IgD-negative memory B cell (primary cell): Measurements from ENCODE around the gene MX1. TPM values are rescaled to one million over a fixed set of nuclear protein-coding genes. Genes with fewer than 3 reads are reported as not detected.
A peak's percentile ranks its signal among the peaks of the same experiment; 100 is the strongest.
"Not testable (repeated sequence)": the region's sequence is repeated elsewhere in the genome, so short reads cannot be mapped to it uniquely, and the experiment has no call there.

Experiments used
- H3K27ac Mint-ChIP-seq, 3 donors: one replicate each; pipeline ENCODE4 v1.8.0; 2020 to 2022; ENCODE audit warnings: mild to moderate bottlenecking in 3 of 3, mixed read lengths in 3 of 3, moderate library complexity in 1 of 3
- H3K27me3 Mint-ChIP-seq: one replicate; pipeline ENCODE4 v1.8.0; 2021; ENCODE audit warnings: mixed read lengths
- H3K36me3 Mint-ChIP-seq: one replicate; pipeline ENCODE4 v1.8.0; 2020; ENCODE audit warnings: mild to moderate bottlenecking, mixed read lengths
- H3K4me1 Mint-ChIP-seq, 3 donors: one replicate each; pipeline ENCODE4 v1.8.0; 2020 to 2022; ENCODE audit warnings: mixed read lengths in 3 of 3, mild to moderate bottlenecking in 1 of 3
- H3K4me3 Mint-ChIP-seq, 4 donors: one replicate each; pipeline ENCODE4 v1.8.0; 2020 to 2022; ENCODE audit warnings: mild to moderate bottlenecking in 4 of 4, mixed read lengths in 4 of 4, moderate library complexity in 3 of 4
- H3K9me3 Mint-ChIP-seq, 3 donors: one replicate each; pipeline ENCODE4 v1.8.0; 2020 to 2021; ENCODE audit warnings: mixed read lengths in 3 of 3, mild to moderate bottlenecking in 1 of 3
- polyA plus RNA-seq: library from polyadenylated mRNA; unstranded; fragments of 300-500 nt; fragmentation: Illumina TruSeq; gene quantifications from one replicate; pipeline ENCODE4 v1.2.3, GENCODE V29; 2021

Gene MX1
- polyA plus RNA-seq, 1 donor from 2014 or later = 128 TPM

DNA sequence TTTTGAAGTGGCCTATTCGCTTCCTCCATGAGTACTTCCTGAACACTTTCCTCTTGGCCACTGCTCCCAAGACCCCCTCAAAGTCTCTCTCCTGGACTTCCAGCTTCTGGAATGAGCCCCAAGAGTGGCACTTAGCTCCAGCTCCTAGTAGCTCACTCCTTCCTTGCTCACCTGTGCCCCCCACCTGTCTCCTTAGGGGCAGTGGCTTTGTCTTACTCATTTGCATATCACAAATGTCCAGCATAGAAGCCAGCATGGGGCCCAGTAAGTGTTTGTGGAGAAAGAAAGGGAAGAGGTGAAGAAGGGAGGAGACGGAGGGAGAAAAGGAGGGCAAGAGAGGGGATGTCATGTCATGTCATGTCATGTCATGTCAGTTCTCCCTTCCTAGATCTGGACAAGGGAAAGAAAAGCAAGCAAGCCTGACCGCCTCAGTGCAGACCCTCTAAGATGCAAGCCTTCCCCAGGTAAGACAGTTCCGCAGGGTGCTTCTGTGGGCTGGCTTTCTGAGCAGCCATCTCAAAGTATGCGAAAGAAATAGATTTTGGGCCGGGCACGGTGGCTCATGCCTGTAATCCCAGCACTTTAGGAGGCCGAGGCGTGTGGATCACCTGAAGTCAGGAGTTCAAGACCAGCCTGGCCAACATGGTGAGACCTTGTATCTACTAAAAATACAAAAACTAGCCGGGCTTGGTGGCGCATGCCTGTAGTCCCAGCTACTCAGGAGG is 6.9 kb upstream of the MX1 start:
- peak overlapping the region in 3 of 4 donors; percentile 30 to 92 (median 65) for H3K4me3 Mint-ChIP-seq
- peak overlapping the region in 2 of 3 donors; percentile 68 to 92 for H3K27ac Mint-ChIP-seq
- H3K9me3 Mint-ChIP-seq = peaks cover 1 to 3% (median 3%) of the 10 kb centered on the region in 3 donors
- H3K27me3 Mint-ChIP-seq = no peaks in the 10 kb centered on the region
- no peaks in the 10 kb centered on the region for H3K36me3 Mint-ChIP-seq
- peaks cover 19 to 31% (median 24%) of the 10 kb centered on the region in 3 donors for H3K4me1 Mint-ChIP-seq

DNA sequence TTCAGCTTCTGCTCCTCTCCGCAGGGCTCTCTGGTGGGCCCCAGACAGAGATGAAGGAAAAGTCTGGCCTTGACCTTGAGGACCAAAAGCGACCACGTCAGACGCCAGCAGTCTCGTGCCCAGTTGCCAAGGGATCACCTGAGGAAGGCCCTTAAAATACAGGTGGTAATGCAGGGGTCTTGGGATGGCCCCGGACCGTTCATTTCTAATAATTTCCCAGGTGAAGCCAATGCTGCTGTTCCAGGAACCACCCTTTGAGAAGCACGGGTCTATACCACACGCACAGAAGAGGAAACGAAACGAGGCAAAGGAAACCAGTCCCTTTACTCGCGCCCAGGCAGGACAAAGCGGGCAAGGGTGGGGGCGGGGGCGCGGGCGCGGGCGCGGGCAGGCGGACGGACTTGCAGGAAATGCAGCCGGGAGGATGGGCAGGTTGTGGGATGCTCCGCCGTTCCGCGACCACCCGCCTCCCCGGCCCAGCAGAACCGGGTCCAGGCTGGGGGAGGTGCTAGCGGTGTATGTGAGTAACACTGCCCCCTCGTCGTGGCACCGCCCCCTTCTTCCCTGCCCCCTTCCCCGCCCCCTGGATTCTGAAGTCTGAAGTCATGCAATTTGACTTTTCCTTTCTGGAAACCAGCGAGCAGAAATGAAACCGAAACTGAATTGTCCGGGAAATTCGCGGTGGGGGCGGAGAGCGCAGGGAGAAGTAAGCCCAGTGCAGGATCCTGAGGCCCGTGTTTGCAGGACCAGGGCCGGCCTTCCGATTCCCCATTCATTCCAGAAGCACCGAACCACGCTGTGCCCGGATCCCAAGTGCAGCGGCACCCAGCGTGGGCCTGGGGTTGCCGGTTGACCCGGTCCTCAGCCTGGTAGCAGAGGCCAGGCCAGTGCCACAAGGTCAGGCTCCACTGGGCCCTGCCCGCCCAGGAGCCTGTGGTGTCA is 5.8 kb upstream of the MX1 start:
- Mint-ChIP-seq H3K27ac (peak overlapping the region; percentile 64 to 92 (median 68)), H3K4me1 (peaks cover 19 to 35% (median 24%) of the 10 kb centered on the region in 3 donors), H3K27me3 (no peaks in the 10 kb centered on the region), H3K9me3 (peaks cover 0 to 2% (median 1%) of the 10 kb centered on the region in 3 donors), H3K36me3 (no peaks in the 10 kb centered on the region), H3K4me3 (peak overlapping the region; percentile 78 to 92 (median 88))

DNA sequence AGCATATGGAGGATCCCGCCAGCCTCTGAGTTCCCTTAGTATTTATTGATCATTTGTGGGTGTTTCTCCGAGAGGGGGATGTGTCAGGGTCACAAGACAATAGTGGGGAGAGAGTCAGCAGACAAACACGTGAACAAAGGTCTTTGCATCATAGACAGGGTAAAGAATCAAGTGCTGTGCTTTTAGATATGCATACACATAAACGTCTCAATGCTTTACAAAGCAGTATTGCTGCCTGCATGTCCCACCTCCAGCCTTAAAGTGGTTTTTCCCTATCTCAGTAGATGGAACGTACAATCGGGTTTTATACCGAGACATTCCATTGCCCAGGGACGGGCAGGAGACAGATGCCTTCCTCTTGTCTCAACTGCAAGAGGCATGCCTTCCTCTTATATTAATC is 5.0 kb upstream of the MX1 start:
- H3K9me3 Mint-ChIP-seq, H3K36me3 Mint-ChIP-seq, H3K27me3 Mint-ChIP-seq: not testable (repeated sequence)
- Mint-ChIP-seq H3K4me1 (peaks cover 19 to 40% (median 28%) of the 10 kb centered on the region in 3 donors), H3K27ac (peak overlapping the region in 1 of 3 donors; percentile 64), H3K4me3 (peak overlapping the region; percentile 78 to 92 (median 88))

DNA sequence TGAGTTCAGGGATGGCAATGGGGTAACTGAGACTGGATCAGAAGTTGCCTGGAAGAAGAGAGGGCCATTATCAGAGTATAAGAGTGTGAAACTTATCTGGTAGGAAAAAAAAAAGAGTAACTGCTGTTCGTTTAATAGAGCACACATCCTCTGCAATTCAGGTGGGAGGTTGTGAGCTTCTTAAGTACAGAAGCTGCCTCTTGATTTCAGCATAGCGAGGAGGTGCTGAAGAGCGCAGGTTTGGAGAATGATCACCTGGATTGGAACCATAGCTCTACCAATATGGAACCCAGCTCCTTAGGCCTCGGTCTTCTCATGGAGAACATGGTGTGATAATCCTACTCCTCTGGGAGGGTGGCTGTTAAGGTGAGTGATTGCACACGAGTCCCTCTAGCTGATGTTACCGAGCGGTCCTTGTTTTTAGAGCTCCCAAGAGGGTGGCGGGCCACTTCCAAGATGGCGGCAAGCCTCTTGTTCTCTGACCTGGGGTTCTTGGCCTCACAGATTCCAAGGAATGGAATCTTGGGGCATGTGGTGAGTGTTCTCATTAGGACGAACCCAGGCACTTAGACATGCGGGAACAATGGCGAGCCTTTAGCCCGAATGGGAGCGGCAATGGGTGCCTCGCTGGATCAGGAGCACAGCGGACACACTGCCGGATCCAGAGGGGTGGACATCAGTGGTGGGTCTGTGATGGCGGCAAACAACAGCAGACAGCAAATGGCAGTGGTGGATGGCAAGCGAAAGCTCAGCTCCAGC is 3.3 kb upstream of the MX1 start:
- H3K36me3 Mint-ChIP-seq = peaks cover 2% of the 10 kb centered on the region

DNA sequence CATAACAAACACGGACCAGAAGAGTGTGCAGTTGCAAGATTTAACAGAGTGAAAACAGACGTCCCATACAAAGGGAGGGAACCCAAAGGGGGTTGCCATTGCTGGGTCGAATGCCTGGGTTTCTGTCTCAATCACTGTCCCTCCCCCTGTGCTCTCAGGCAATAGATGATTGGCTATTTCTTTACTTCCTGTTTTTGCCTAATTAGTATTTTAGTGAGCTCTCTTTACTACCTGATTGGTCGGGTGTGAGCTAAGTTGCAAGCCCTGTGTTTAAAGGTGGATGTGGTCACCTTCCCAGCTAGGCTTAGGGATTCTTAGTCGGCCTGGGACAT is 2.8 kb upstream of the MX1 start:
- Mint-ChIP-seq H3K4me3 (peak overlapping the region in 3 of 4 donors; percentile 47 to 94 (median 61)), H3K27ac (peak overlapping the region in 2 of 3 donors; percentile 41 to 76), H3K4me1 (peaks cover 24 to 53% (median 44%) of the 10 kb centered on the region in 3 donors)
- not testable (repeated sequence) for H3K36me3 Mint-ChIP-seq, H3K9me3 Mint-ChIP-seq, H3K27me3 Mint-ChIP-seq

More for the DNA sequence above, 3.3 kb upstream of the MX1 start:
- Mint-ChIP-seq H3K4me1 (peaks cover 19 to 48% (median 38%) of the 10 kb centered on the region in 3 donors), H3K9me3 (peaks cover 0 to 1% (median 0%) of the 10 kb centered on the region in 3 donors), H3K27ac (peak overlapping the region; percentile 41 to 76 (median 50)), H3K27me3 (no peaks in the 10 kb centered on the region), H3K4me3 (peak overlapping the region in 2 of 4 donors; percentile 61 to 94)

DNA sequence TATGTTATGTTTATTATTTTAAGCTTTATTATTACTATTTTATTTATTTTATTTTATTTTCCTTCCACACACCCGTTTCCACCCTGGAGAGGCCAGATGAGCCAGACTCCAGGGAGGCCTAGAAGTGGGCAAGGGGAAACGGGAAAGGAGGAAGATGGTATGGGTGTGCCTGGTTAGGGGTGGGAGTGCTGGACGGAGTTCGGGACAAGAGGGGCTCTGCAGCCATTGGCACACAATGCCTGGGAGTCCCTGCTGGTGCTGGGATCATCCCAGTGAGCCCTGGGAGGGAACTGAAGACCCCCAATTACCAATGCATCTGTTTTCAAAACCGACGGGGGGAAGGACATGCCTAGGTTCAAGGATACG is 468 bp upstream of the MX1 start:
- peak overlapping the region; percentile 94 to 98 (median 96) for H3K4me3 Mint-ChIP-seq
- H3K4me1 Mint-ChIP-seq = peaks cover 32 to 57% (median 53%) of the 10 kb centered on the region in 3 donors
- no peaks in the 10 kb centered on the region for H3K9me3 Mint-ChIP-seq
- H3K36me3 Mint-ChIP-seq = peaks cover 5% of the 10 kb centered on the region
- peak overlapping the region; percentile 84 to 96 (median 93) for H3K27ac Mint-ChIP-seq
- H3K27me3 Mint-ChIP-seq = no peaks in the 10 kb centered on the region

DNA sequence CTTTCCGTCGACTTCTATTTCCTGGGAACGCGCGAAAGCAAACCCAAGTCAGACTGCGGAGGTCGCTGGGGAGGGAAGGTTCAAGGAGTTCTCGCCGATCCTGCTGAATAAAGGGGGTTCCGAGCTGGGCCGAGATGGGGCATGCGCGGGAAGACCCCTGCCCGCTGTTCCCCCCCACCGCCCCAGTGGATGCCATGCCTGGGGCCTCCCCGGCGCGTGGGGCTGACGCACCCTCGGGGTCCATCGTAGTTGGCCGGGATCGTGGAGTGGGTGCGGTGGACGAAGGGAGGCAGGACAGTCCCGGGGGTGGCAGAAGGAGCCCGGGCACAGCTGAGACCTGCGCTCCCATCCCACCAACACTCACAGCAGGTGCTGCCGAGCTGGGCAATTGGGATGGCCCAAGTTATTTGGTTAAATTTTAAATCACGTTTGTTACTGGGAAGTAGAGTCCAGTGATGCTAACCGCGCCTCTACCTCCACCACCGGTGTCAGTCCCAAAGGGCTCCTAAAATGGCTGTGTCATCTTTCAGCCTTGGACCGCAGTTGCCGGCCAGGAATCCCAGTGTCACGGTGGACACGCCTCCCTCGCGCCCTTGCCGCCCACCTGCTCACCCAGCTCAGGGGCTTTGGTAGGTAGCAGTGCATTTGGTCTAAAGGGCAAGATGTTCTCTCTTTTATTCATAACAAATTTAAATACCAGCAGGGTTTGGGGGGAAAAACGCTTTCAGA is 801 bp downstream of the MX1 start:
- Mint-ChIP-seq H3K27ac (peak overlapping the region; percentile 30 to 96 (median 76)), H3K36me3 (peaks cover 5% of the 10 kb centered on the region), H3K4me3 (peak overlapping the region; percentile 94 to 98 (median 96)), H3K4me1 (peaks cover 38 to 57% (median 55%) of the 10 kb centered on the region in 3 donors), H3K27me3 (no peaks in the 10 kb centered on the region), H3K9me3 (no peaks in the 10 kb centered on the region)

DNA sequence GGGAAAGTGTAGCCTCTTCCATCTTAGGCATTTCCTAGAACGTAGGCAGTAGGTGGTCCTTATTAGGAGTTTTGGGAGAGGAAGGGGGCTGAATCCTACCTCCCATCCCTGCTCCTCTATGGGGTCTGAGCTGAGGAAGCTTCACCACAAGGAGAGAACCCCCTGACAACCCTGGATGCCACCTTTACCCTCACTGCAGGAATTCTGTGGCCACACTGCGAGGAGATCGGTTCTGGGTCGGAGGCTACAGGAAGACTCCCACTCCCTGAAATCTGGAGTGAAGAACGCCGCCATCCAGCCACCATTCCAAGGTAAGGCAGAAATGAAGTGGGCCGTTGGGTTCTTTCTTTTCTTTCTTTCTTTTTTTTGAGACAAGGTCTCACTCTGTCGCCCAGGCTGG is 1.5 kb downstream of the MX1 start:
- Mint-ChIP-seq H3K27ac (peak overlapping the region; percentile 30 to 90 (median 76)), H3K27me3 (no peaks in the 10 kb centered on the region), H3K4me3 (peak overlapping the region; percentile 94 to 98 (median 96)), H3K36me3 (peaks cover 8% of the 10 kb centered on the region), H3K9me3 (no peaks in the 10 kb centered on the region), H3K4me1 (peaks cover 40 to 60% (median 60%) of the 10 kb centered on the region in 3 donors)

DNA sequence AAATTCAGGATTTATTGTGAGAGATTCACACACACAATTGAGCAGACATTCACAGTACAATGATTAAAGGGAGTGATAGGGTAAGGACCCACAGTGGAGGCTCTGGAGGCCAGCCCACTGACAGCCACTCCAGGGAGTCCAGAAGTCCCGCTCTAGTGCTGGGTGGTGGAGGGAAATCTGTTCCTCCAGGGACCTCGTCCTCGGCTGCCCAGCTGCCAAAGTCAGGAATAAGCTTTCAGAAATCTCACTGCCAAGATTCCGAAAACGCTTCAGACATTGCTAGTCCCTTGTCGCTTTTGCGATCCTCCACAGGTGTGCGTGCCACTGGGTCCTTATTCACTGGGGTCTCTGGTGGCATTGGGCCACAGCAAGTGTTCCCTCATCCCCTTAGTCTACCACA is 2.3 kb downstream of the MX1 start:
- peaks cover 39 to 59% (median 58%) of the 10 kb centered on the region in 3 donors for H3K4me1 Mint-ChIP-seq
- no peaks in the 10 kb centered on the region for H3K27me3 Mint-ChIP-seq
- no peaks in the 10 kb centered on the region for H3K9me3 Mint-ChIP-seq
- H3K4me3 Mint-ChIP-seq = peak overlapping the region; percentile 5 to 94 (median 56)
- peaks cover 8% of the 10 kb centered on the region for H3K36me3 Mint-ChIP-seq
- H3K27ac Mint-ChIP-seq = peak overlapping the region in 1 of 3 donors; percentile 30

DNA sequence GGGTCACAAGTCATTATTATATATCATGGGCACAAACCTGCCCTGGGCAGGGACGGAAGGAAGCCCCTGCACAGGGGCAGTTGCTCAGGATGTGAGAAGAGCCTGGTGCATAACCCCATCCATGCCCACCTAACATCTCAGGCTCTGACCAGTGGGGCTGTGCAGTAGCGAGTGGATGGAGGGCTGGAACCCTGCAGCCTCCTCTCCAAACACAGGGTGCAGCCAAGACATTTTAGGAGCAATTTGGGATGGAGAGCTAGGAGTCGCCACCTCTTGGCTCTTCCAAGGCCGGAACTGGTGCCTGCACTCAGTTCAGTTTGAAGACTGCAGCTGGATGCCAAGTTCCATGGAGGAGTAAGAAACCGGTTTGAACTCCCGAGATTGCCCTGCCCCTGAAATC is 2.8 kb downstream of the MX1 start:
- Mint-ChIP-seq H3K27me3 (no peaks in the 10 kb centered on the region), H3K36me3 (peaks cover 9% of the 10 kb centered on the region), H3K9me3 (no peaks in the 10 kb centered on the region), H3K27ac (peak overlapping the region in 1 of 3 donors; percentile 30), H3K4me3 (peak overlapping the region in 2 of 4 donors; percentile 5 to 94), H3K4me1 (peaks cover 33 to 54% (median 52%) of the 10 kb centered on the region in 3 donors)

DNA sequence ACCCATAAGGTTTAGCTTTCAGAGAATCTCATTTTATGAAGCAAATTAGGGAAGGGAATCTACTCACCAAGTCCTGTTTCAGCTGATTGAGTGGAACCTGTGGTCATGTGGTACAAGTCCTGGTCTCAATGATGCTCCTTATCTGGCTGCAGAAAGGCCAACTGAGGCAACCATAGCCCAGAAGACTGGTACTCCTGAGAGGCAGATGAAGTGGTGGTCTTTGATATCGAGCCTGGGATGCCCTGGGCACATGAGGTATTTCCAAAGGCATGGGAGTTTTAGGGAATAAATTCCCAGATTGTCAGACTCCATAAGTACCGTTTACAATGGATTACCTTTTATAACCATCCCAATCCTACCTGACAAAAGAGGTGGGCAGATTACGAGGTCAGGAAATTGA is 3.3 kb downstream of the MX1 start:
- Mint-ChIP-seq H3K27ac (no peak overlapping the region), H3K36me3 (peaks cover 11% of the 10 kb centered on the region), H3K4me1 (peaks cover 34 to 52% (median 51%) of the 10 kb centered on the region in 3 donors), H3K9me3 (peaks cover 0 to under 1% (median under 1%) of the 10 kb centered on the region in 3 donors), H3K27me3 (no peaks in the 10 kb centered on the region), H3K4me3 (no peak overlapping the region)

DNA sequence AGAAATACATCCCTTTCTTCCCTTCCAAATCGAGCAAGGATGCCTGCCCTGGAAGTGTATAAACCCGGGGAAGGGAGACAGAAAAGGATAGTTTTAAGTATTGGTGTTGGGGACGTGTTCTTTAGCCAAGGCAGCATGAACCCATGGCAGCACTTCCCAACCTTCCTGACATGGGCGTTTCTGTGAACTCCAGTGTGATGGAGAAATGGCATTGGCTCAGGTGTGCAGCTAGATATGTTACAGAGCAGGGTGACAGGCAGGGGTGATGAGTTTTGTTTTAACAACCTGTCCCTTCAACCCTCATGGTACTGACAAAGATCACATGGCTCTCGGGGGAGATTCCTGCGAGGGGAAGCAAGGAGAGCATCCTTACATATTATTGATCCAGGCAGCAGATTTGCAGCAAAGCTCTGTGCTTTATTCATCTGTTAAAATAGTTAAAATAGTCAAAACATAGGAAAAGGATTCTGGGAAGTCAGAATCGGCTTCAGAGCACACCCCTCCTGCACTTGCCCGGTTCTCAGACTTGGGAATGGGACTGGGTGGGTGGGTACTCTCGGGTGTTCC is 4.0 kb downstream of the MX1 start:
- peaks cover 37 to 53% (median 50%) of the 10 kb centered on the region in 3 donors for H3K4me1 Mint-ChIP-seq
- H3K9me3 Mint-ChIP-seq = peaks cover 0 to 8% (median 3%) of the 10 kb centered on the region in 3 donors
- peaks cover 18% of the 10 kb centered on the region for H3K36me3 Mint-ChIP-seq
- H3K27ac Mint-ChIP-seq = peak overlapping the region in 2 of 3 donors; percentile 9 to 78
- H3K27me3 Mint-ChIP-seq = no peaks in the 10 kb centered on the region
- peak overlapping the region in 2 of 4 donors; percentile 41 to 49 for H3K4me3 Mint-ChIP-seq

DNA sequence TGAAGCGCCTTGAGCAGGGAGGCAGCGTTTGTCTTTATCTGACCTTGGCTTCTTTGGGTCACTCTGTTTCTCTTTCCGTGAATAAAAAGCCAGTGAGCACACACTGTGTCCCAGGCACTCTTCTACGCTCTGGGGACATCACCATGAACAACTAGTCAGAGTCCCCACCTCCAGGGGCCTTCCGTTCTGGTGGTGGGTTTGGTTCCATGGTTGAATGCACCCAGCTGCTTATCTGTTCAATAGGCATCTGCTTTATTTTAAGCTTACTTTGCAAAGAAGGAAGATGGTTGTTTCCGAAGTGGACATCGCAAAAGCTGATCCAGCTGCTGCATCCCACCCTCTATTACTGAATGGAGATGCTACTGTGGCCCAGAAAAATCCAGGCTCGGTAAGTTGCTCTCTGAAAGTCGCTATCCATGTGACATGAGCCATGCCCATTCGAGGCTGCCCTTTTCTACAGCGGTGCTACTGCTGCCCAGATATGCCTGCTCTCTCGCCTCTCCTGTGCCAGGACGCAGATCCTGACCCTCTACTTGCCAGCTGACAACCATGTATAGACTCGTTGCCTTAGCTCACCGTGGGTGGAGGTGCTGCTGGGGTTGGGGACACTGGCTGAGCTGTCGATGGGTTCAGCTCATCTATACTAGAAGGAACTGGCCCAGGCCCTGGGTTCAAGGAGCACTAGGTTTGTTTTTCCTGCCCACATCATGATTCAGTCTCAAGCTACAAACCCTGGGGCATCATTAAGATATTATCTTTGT is 5.9 kb downstream of the MX1 start:
- H3K4me3 Mint-ChIP-seq = peak overlapping the region; percentile 9 to 90 (median 76)
- H3K4me1 Mint-ChIP-seq = peaks cover 37 to 46% (median 43%) of the 10 kb centered on the region in 3 donors
- peaks cover 0 to 12% (median 3%) of the 10 kb centered on the region in 3 donors for H3K9me3 Mint-ChIP-seq
- H3K27me3 Mint-ChIP-seq = no peaks in the 10 kb centered on the region
- peaks cover 25% of the 10 kb centered on the region for H3K36me3 Mint-ChIP-seq
- H3K27ac Mint-ChIP-seq = peak overlapping the region; percentile 20 to 88 (median 88)
